T47D (cell line): ENCODE measurements around the gene CAPN1.
"Not testable (repeated sequence)": the region's sequence is repeated elsewhere in the genome, so short reads cannot be mapped to it uniquely, and the experiment has no call there.

ENCODE experiments used
- DNase-seq, 2 experiments: peaks; one replicate each; pipeline versions ENCODE4 v3.0.0 to v3.0.0-alpha.2; 2011 to 2012; ENCODE audit warnings: low read depth in 1 of 2, low spot score in 1 of 2
- JUND ChIP-seq: IDR thresholded peaks from 2 replicates; pipeline ENCODE4 v1.6.1; 2012; ENCODE audit warnings: low read depth
- in situ Hi-C: cut with HindIII; loops from 2 replicates; pipeline ENCODE4 v1.10.0; 2016; ENCODE audit warnings: low sequenced_read_pairs, low pct_unique_long_range_greater_than_20kb

Gene CAPN1

DNA sequence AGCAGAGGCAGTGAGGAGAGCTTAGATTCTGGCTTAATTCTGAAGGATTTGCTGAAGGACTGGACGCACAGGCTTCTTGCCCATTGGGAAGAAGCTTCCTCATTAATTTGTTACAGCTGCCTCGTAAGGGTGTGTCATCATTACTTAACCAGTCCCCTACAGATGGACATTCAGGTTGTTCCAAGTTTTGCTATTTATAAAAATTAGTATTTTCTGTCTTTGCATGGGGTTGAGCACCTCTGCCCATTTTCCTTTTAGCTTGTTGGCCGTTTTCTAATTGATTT, 38.1 kb downstream of the CAPN1 start:
- in situ Hi-C loops = no loop called here
- DNase-seq = no peak
- no peak for TF ChIP-seq JUND

DNA sequence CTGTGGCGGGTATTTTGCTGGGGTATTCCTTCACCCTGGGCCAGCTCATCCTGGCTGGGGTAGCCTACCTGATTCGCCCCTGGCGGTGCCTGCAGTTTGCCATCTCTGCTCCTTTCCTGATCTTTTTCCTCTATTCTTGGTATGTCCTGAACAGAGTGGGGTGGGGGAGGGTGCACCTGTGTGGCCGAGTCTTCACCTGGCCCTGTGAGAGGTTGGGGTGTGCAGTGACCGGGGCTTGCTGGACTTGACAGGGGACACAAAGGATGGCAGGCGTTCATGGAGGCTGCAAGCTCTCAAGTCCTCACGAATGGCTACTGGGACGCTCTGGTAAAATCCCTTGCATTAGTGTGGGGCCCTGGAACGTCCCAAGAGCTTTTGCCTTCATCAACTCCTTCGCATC, 39.3 kb downstream of the CAPN1 start:
- in situ Hi-C loops = no loop called here
- DNase-seq = no peak
- TF ChIP-seq JUND = no peak

DNA sequence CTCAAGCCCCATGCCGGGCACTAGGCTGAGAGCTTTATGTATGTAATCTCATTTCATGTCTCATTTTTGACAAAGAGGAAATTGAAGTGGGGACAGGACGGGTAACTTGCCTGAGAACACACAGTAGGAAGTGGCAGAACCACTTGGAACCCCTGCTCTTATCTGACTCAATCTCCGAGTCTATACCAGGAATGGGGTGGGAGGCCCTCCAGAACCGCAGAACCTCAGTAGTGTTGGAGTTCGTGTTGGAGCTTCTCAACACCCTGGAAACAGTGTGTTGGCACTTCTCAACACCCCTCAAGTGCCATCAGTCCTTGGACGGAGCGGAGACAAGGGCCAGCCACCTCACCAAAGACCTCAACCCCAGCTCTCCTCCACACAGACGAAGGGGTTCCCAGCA, 41.3 kb downstream of the CAPN1 start:
- no peak for DNase-seq
- TF ChIP-seq JUND = no peak
- in situ Hi-C loops = no loop called here

DNA sequence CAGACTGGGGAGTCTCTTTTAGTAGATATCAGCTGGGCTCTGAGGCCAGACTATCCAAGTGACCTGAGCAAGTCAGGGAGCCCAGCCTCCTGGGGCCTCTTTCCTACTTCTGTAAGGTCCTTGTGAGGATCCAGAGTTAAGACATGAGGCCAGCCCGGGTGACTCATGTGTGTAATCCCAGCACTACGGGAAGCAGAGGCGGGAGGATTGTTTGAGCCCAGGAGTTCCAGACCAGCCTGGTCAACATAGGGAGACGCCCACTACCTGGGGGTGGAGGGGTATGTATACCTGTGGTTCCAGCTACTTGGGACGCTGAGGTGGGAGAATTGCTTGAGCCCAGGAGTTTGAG, 43.2 kb downstream of the CAPN1 start:
- no peak for DNase-seq
- in situ Hi-C loops = no loop called here
- TF ChIP-seq JUND = no peak

DNA sequence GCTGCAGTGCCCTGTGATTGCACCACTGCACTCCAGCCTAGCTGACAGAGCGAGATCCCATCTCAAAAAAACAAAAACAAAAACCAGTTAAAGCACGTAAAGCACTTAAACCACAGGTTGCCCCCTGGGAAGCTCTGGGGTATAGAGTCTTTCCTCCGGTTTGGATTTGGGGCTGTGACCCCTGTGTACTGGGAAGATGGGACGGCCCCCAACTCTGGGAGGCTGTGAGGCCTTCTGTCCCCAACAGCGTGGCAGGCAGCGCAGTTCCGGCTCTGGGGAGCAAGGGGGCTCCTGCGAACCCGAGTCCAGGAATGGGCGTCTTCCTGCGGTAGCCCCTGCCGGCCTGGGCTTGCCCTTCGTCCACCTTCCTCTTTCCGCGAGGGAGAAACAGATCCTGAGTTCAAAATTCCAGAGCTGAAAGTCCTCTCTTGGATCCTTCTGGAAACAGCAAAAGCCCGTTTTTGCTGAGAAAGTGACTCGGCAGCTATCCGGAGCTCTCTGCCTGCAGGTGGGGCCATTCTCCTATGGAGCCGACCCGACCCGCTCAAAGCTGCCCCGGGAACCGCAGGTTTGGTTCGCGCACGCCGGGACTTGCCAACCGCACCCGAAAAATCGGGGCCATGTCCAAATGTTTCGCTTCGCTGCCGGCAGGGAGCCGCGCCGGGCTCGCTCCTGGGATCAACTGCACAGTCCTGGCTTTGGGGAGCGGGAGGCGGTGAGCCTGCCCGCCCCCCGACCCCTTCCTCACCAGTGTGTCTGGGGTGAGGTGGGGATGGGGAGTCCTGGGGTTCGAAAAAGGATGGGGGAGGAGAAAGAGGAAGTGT, 43.8 kb downstream of the CAPN1 start:
- in situ Hi-C loops = no loop called here
- DNase-seq = no peak

DNA sequence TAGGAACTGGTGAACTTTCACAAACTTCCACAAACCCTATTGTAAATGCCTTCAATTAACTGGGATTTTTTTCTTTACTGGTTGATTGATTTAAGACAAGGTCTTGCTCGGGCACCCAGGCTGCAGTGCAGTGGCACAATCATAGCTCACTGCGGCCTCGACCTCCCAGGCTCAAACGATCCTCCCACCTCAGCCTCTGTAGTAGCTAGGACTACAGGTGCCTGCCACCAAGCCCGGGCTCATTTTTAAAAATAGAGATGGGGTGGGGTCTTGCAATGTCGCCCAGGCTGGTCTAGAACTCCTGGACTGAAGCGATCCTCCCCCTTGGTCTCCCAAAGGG, 44.3 kb downstream of the CAPN1 start:
- no peak for DNase-seq
- in situ Hi-C loops = no loop called here
- no peak for TF ChIP-seq JUND

More for the DNA sequence above, 43.8 kb downstream of the CAPN1 start:
- TF ChIP-seq JUND = no peak

DNA sequence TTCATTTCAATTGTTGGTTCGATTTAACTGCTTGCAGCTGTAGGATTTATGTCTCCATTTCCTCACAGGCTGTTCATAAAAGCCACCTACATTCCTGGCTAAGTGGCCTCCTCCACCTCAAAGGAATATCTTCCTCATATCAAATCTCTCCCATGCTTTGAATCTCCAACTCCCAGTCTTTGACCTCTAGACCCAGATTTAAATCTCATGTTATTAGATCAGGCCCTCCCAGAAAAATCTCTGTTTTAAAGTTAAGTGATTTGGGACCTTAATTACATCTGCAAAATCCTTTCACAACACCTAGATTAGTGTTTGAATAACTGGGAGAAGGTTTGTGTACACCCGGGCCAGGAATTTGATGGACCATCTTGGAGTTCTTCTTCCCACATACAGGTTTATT, 46.2 kb downstream of the CAPN1 start:
- in situ Hi-C loops = no loop called here
- no peak for TF ChIP-seq JUND
- no peak for DNase-seq

DNA sequence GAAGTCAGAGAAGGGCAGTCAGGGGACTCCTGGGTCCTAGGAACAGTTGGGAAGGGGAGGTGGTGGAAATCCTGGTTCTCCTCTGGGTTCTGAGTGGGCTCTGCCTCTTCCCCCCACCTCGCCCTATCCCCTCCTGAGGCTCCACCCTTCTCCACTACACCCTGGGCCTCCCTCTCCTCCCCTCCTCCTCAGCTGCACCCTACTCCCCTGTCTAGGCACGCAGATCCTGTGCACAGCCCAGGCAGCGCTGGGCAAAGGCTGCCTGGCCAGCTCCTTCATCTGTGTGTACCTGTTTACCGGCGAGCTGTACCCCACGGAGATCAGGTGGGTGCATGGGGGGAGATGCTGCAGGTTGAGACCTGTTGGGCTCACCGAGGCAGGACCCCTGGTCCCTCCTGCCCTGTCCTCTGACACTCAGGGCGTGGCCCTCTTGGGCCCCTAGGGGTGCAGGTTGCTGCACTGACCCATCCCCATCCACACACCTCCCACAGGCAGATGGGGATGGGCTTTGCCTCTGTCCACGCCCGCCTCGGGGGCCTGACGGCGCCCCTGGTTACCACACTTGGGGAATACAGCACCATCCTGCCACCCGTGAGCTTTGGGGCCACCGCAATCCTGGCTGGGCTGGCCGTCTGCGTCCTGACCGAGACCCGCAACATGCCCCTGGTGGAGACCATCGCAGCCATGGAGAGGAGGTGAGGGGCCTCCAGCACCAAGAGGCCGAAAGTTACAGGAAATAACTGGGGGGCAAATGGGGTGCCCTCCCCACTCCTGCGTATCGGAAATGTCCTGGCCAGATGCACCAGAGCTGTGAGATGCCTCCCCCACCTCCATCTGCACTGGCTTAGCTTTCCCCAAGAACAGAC, 54.7 kb downstream of the CAPN1 start:
- DNase-seq = no peak
- in situ Hi-C loops = no loop called here
- TF ChIP-seq JUND = no peak

DNA sequence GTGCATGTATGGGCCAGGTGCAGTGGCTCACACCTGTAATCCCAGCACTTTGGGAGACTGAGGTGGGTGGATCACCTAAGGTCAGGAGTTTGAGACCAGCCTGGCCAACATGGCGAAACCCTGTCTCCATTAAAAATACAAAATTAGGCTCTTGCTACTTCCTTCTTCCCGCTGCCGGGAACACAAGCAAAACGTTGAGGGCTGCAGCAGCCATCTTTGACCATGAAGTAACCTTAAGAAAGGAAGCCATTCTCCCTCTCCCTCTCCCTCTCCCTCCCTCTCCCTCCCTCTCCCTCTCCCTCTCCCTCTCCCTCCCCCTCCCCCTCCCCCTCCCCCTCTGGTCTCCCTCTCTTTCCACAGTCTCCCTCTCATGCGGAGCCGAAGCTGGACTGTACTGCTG, 56.6 kb downstream of the CAPN1 start:
- DNase-seq, in situ Hi-C loops: not testable (repeated sequence)

DNA sequence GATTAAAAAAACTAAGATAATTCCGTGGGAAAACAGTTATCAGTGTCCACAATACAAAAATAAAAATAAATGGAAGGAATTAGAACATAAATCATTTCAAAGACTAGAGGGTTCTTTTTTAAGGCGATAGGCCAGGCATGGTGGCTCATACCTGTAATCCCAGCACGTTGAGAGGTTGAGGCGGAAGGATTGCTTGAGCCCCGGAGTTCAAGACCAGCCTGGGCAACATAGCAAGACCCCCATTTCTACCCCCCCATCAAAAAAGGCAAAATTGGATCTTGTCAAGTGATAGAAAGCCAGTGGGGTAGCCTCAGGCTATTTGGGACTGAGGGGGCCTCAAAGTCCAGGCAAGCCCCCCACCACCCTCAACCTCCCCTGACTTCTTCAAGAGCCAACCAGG, 59.4 kb downstream of the CAPN1 start:
- in situ Hi-C loops = no loop called here
- no peak for DNase-seq
- TF ChIP-seq JUND = no peak

DNA sequence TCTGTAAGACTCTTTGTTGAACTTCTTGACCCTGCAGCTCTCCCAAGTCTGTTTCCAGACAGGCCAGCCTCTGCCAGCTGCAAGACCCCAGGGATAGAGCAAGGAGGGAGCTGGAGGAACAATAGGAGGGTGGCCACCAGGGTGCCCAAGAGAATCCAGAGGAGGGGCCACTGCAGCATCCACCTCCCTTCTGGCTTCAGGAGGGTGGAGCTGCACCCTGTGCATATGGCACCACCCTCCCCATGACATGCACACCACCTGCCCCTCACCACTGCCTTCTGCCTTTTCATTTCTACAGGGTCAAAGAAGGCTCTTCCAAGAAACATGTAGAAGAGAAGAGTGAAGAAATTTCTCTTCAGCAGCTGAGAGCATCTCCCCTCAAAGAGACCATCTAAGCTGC, 60.0 kb downstream of the CAPN1 start:
- in situ Hi-C loops = no loop called here
- no peak for DNase-seq
- TF ChIP-seq JUND = no peak

DNA sequence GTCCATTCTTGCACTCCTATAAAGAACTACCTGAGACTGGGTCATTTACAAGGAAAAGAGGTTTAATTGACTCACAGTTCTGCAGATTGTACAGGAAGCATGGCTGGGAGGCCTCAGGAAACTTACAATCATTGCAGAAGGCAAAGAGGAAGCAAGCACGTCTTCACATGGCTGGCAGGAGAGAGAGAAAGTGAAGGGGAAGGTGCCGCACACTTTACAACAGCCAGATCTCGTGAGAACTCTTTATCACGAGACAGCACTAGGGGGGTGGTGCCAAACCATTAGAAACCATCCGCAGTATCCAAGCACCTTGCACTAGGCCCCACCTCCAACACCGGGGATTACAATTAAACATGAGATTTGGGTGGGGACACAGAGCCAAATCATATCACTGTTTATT, 60.7 kb downstream of the CAPN1 start:
- DNase-seq = no peak
- in situ Hi-C loops = no loop called here

DNA sequence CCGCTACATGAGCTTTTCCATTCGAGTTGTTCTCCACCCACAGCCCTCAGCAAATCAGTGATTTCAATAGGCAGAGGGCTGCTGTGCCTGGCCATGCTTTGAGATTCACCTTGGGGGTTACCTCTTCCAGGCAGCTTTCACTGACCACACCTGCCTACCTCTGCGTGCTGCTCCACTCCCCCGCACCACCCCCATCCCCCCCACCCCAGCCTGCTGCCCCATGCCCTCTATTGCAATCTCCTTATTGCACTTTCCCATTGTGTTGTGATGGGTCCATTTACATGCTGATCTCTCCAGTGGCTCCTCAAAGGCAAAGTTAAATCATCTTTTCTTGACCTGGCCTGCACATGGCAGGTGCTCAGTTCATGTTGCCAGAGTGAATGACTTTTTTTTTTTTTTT, 62.1 kb downstream of the CAPN1 start:
- no peak for DNase-seq
- no peak for TF ChIP-seq JUND
- in situ Hi-C loops = no loop called here

More for the DNA sequence above, 60.7 kb downstream of the CAPN1 start:
- no peak for TF ChIP-seq JUND

DNA sequence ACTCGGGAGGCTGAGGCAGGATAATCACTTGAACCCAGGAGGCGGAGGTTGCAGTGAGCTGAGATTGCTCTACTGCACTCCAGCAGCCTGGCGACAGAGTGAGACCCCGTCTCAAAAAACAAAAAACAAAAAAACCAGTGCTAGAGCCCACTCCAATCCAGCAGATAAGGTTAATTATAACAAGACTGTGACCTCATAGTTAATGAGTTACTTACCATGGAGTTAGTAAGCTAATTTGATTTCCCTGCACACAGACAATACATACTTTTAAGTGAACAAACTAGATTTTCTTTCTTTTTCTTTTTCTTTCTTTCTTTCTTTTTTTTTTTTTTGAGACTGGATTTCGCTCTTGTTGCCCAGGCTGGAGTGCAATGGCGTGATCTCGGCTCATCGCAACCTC, 63.3 kb downstream of the CAPN1 start:
- in situ Hi-C loops, DNase-seq: not testable (repeated sequence)
